Skeletal muscle satellite cell (primary cell): ENCODE data around the gene ADM2.

ENCODE experiments used
- H3K27me3 ChIP-seq: 2 replicates; pipeline ENCODE4 v1.7.0; 2013; ENCODE audit warnings: low read length; ENCODE audit not compliant: control insufficient read depth, insufficient read depth
- H3K36me3 ChIP-seq: 2 replicates; pipeline ENCODE4 v1.7.0; 2013; ENCODE audit warnings: mild to moderate bottlenecking, control low read depth, low read length; ENCODE audit not compliant: insufficient read depth
- H3K4me1 ChIP-seq: 2 replicates; pipeline ENCODE4 v1.7.0; 2013; ENCODE audit warnings: low read length; ENCODE audit not compliant: control insufficient read depth, insufficient read depth
- H3K4me2 ChIP-seq: 2 replicates; pipeline ENCODE4 v1.7.0; 2013; ENCODE audit warnings: mild to moderate bottlenecking, low read length
- H3K4me3 ChIP-seq: 2 replicates; pipeline ENCODE4 v1.7.0; 2013; ENCODE audit warnings: low read length
- H3K9ac ChIP-seq: 2 replicates; pipeline ENCODE4 v1.7.0; 2013; ENCODE audit warnings: mild to moderate bottlenecking, low read depth, low read length, moderate library complexity
- H3K9me3 ChIP-seq: replicated peaks from 2 replicates; pipeline ENCODE4 v1.7.0; 2013; ENCODE audit warnings: mild to moderate bottlenecking, control low read depth, low read length

Gene ADM2

DNA sequence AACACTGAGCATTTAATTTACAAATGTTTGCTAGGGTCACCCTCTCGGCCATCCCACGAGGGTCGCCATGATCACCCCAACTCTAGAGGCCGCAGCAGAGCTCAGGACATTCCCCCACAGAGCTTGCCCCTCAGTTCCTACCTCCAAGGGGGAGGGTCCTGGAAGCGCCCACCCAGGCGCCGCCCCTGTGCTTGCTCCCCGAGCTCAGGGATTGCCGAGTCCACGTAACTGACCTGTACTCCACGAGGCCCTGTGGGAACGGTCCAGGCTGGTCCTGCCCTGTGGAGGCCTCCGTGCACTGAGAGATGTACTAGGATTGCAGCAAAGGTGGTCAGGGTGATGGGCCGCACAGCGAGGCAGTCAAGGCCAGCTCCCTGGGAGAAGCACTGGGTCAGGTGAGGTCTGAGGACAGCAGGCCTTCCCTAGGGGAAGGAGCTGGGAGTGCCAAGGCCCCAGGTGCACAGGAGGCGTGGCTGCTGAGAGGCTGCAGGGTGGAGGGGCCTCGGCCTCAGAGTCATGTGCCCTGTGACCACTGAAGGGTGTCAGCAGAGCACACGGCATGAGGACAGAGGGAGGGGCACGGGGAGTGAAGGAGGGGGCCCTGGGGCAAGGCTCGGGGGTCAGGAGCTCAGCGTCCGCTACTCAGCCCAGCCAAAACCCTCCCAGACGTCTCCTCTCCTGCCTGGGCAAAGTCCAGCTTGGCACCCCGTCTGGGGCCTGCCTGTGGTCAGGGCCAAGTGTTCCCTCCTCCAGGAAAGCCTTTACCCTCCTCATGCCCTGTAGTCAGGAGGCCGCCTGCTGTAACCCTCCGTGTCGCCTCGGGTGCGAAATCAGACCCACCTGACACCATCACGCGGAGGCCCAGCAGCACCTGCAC lies 2.9 kb downstream of the ADM2 start:
- Histone ChIP-seq H3K9ac (no peak overlapping the region), H3K4me2 (no peak overlapping the region), H3K36me3 (no peaks in the 10 kb centered on the region), H3K27me3 (peaks cover 36% of the 10 kb centered on the region), H3K4me1 (peaks cover 6% of the 10 kb centered on the region), H3K9me3 (no peaks in the 10 kb centered on the region), H3K4me3 (no peak overlapping the region)

DNA sequence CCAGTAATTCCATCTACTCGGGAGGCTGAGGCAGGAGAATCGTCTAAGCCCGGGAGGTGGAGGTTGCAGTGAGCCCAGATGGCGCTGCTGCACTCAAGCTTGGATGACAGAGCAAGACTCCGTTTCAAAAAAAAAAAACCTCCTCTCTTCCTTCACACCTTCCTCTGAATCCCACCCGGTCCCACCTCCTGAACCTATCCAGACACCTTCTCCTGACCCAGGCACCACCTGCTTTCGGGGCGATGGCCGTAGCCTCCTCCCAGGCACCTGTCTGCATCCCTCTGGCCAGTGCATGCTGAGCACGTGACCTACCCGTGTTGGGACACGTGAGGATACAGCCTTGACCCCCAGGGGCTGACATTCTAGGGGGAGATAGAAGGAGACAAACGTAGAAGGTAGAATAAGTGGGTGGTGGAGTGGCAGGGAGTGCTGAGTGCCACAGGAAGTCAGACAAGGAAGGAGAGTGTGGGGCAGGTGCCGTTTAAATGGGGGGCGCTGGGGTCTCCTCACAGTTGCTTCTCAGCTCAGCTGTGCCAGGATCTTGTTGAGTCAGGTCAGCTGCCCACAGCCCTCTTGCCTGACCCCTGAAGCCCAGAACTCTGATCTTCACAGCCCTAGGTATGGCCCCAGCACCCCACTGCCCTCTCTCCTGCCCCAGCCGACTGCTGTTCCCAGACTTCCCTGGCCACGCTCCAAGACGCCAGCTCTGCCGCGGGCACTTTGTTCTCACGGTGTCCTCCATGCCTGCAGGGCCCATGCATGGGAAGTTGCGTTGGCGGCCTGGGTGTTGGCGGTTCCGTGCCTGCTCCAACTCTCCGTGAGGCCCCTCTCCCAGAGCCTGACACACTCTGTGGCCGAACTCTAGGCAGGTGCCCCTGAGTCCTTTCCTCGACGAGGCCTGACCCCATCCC lies 4.1 kb downstream of the ADM2 start:
- H3K9me3 ChIP-seq, result no peaks in the 10 kb centered on the region
- peaks cover 6% of the 10 kb centered on the region for H3K4me1 ChIP-seq
- peaks cover 27% of the 10 kb centered on the region for H3K27me3 ChIP-seq
- no peak overlapping the region for H3K9ac ChIP-seq
- H3K36me3 ChIP-seq, result no peaks in the 10 kb centered on the region
- no peak overlapping the region for H3K4me3 ChIP-seq
- no peak overlapping the region for H3K4me2 ChIP-seq

DNA sequence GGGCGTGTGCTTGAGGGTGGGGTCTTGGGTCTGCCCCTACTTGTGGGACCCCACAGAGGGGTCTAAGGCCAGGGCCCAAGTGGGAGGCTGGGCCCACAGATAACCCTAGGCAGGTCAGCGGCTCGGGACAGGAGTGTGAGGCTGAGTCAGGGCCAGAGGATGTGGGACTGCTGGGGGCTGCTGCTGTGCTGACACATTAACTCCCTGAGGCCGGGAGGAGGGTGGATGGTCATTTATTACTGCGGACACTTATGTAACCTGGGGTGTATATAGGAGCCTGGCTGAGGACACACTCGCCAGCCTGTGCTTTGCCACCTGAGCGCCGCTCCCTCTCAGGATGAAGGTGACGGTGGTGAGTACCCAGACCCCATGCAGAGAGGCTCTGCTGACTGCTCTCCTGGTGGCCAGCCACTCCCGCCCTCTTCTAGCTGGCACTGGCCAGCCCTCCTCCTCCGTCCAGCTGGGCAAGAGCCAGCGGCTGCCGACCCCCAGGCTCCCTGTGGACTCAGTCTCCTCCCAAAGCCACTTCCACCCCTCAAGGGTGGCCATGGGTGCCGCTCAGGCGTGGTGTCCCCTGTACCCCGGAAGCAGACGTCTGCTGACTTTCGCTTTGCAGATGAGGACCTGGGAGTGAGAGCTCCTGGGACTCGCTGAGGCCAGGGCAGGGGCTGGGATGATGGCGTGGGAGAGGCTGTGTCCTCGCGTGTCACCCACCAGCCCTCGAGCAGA lies 5.4 kb downstream of the ADM2 start, which contains the start of gene MIOX:
MIOX (plus strand) TSS at position 299 of the 729 bp plus-strand sequence; CDS start at position 338, 39 bp downstream.
- no peak within 1 kb of the TSS for H3K4me3 ChIP-seq
- no peaks in the 10 kb centered on the region for H3K36me3 ChIP-seq
- H3K4me2 ChIP-seq, result no peak within 1 kb of the TSS
- peaks cover 6% of the 10 kb centered on the region for H3K4me1 ChIP-seq
- H3K9me3 ChIP-seq, result no peaks in the 10 kb centered on the region
- peaks cover 15% of the 10 kb centered on the region for H3K27me3 ChIP-seq
- no peak within 1 kb of the TSS for H3K9ac ChIP-seq

DNA sequence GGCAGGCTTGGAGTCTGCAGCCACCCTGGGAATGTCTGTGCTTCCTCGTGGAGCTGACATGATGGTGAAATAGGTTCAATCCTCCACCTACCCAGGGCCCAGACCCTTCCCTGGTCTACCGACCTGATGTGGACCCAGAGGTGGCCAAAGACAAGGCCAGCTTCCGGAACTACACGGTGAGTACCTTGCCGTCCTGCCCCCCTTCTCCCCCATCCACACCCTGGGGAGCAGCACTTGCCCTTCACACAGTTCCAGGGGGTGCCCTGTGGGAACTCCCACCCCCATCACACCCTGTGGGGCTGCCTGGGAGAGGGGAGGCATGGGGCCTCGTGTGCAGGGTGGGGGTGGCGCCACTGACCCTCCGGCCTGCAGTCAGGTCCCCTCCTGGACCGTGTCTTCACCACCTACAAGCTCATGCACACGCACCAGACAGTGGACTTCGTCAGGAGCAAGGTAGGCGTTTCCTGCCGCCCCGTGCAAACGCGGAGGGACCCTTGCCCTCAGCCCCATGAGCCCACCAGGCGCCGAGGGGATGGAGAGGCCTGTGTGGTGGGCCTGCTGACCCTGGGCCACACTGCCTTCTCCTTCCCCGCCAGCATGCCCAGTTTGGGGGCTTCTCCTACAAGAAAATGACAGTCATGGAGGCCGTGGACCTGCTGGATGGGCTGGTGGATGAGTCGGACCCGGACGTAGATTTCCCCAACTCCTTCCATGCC lies 6.1 kb downstream of the ADM2 start:
- Histone ChIP-seq H3K27me3 (peaks cover 8% of the 10 kb centered on the region), H3K9ac (no peak overlapping the region), H3K9me3 (no peaks in the 10 kb centered on the region), H3K36me3 (no peaks in the 10 kb centered on the region), H3K4me2 (no peak overlapping the region), H3K4me1 (no peaks in the 10 kb centered on the region), H3K4me3 (no peak overlapping the region)

DNA sequence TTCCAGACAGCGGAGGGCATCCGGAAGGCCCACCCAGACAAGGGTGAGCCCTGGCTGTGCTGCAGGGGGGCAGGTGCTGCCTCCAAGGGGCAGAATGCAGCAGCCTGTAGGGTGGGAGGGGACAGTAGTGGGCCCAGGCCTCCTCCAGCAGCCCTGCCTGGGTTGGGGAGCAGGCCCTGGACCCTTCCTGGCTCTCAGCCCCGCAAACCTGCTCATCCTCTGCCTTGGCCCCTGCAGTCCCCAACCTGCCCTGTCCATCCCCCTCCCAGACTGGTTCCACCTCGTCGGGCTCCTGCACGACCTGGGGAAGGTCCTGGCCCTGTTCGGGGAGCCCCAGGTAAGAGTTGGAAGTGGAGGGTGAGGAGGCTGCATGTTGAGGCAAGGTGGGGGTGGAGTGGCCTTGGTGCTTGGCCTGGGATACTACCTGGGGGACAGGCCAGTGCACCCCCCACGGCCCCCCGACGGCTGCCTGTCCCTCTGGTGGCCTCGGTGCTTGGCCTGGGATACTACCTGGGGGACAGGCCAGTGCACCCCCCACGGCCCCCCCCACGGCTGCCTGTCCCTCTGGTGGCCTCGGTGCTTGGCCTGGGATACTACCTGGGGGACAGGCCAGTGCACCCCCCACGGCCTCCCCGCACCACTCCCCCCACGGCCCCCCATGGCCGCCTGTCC lies 6.8 kb downstream of the ADM2 start:
- Histone ChIP-seq H3K9me3 (no peaks in the 10 kb centered on the region), H3K36me3 (no peaks in the 10 kb centered on the region), H3K4me1 (no peaks in the 10 kb centered on the region), H3K27me3 (peaks cover 7% of the 10 kb centered on the region), H3K9ac (no peak overlapping the region), H3K4me2 (no peak overlapping the region), H3K4me3 (no peak overlapping the region)

DNA sequence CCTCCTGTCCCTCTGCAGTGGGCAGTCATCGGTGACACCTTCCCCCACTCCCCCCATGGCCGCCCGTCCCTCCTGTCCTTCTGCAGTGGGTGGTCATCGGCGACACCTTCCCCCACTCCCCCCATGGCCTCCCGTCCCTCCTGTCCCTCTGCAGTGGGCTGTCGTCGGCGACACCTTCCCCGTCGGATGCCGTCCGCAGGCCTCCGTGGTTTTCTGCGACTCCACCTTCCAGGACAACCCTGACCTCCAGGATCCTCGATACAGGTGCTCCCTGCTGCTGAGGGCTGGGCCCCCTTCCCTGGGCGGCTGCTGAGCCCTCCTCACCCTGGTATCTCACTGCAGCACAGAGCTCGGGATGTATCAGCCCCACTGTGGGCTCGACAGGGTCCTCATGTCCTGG lies 7.5 kb downstream of the ADM2 start:
- H3K27me3 ChIP-seq, result peaks cover 7% of the 10 kb centered on the region
- H3K4me2 ChIP-seq, result no peak overlapping the region
- H3K4me1 ChIP-seq, result no peaks in the 10 kb centered on the region
- H3K9ac ChIP-seq, result no peak overlapping the region
- H3K9me3 ChIP-seq, result no peaks in the 10 kb centered on the region
- H3K36me3 ChIP-seq, result no peaks in the 10 kb centered on the region
- H3K4me3 ChIP-seq, result no peak overlapping the region

DNA sequence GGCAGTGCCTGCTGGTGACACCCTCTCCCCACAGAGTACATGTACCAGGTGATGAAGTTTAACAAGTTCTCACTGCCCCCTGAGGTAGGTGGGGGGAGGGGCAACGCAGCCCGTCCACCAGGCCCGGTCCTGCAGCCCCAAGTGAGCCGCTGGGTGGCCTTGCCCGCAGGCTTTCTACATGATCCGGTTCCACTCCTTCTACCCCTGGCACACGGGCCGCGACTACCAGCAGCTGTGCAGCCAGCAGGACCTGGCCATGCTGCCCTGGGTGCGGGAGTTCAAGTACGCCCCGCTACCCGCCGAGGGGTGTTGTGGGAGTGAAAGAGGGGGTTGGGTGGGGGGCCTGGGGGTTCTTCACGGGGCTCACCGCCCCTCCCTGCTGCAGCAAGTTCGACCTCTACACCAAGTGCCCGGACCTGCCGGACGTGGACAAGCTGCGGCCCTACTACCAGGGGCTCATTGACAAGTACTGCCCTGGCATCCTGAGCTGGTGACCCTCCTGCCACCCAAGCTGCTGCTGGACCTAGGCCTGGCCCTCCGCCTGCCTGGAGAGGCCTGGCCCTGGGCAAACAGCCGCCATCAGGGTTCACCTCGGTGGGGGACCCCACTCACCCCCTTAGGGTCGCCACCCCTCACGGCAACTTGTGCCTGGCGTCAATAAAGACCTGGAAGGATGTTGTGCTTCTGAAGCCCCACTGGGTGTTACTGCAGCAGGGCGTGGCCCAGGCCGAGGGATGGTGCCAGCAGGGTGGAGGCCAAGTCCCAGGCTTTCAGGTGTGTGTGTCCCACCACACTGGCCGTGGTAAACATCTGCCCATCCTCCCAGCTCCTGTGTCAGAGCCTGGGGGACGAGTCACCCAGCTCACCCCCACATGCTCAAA lies 8.3 kb downstream of the ADM2 start:
- Histone ChIP-seq H3K9me3 (no peaks in the 10 kb centered on the region), H3K4me1 (no peaks in the 10 kb centered on the region), H3K36me3 (no peaks in the 10 kb centered on the region), H3K27me3 (peaks cover 7% of the 10 kb centered on the region), H3K4me2 (no peak overlapping the region), H3K9ac (no peak overlapping the region), H3K4me3 (no peak overlapping the region)

DNA sequence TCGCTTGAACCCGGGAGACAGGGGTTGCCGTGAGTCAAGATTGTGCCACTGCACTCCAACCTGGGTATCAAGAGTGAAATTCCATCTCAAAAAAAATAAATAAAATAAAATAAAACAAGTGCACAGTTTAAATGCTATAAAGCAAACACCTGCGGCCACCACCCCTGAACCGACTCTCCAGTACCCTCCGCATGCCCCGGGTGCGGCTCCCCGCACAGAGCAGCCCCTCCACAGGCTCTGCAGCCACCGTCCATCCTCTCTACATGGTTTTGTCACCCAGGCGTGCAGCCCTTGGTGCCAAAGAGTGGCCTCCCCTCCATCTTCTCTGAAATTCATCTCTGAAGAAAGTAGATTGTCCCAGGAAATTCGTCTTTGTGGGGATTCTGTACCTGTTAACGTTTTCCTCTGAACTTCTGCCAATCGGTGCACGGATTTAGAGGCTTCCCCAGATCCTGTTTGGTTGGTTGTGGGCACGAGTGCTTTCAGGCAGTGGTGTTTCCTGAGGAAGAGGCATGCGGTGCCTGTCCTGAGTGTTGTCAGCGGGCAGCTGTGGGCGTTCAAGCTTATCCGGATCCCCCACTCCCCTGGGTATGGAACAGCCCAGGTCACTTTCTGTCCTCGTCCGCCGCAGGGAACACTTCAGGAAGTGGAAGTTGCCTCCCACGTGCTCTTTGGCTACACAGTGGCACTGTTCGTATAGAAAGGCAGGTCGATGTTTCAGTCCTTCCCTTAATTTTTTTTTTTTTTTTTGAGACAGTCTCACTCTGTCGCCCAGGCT lies 9.4 kb downstream of the ADM2 start:
- H3K9me3 ChIP-seq, result no peaks in the 10 kb centered on the region
- no peak overlapping the region for H3K4me3 ChIP-seq
- H3K4me2 ChIP-seq, result no peak overlapping the region
- H3K9ac ChIP-seq, result no peak overlapping the region
- no peaks in the 10 kb centered on the region for H3K36me3 ChIP-seq
- no peaks in the 10 kb centered on the region for H3K4me1 ChIP-seq
- H3K27me3 ChIP-seq, result peaks cover 7% of the 10 kb centered on the region

DNA sequence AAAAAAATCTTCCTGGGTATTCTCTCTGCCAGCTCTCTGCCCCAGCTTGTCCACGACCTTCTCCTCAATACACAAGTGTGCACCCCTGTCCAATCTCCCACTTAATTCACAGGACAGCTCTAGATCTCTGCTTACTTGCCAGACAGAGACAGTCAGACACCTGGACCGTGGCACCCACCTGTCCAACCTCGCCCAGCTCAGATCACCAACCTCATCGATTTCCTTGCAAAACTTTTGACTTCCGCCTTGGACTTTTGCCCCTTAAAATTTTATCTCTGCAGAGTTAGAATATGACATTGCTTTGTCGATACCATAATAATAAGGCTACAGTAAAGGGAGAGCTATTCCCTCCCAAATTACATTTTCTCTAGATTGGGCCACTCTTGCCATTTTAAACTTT lies 15.8 kb downstream of the ADM2 start:
- no peaks in the 10 kb centered on the region for H3K27me3 ChIP-seq
- peaks cover 4% of the 10 kb centered on the region for H3K36me3 ChIP-seq
- H3K9ac ChIP-seq, result no peak overlapping the region
- H3K4me3 ChIP-seq, result no peak overlapping the region
- no peaks in the 10 kb centered on the region for H3K4me1 ChIP-seq
- no peak overlapping the region for H3K4me2 ChIP-seq
- H3K9me3 ChIP-seq, result no peaks in the 10 kb centered on the region
